Measurements from ENCODE around the gene PKHD1. TPM values are rescaled to one million over a fixed set of nuclear protein-coding genes. Genes with fewer than 3 reads are reported as not detected.

Gene PKHD1
- total and polyA plus RNA-seq, 2 of the 8 experiments (the other 6 are each of a cell fraction or from before 2014, with no cell fraction given) = 0.06 to 0.09 TPM

DNA sequence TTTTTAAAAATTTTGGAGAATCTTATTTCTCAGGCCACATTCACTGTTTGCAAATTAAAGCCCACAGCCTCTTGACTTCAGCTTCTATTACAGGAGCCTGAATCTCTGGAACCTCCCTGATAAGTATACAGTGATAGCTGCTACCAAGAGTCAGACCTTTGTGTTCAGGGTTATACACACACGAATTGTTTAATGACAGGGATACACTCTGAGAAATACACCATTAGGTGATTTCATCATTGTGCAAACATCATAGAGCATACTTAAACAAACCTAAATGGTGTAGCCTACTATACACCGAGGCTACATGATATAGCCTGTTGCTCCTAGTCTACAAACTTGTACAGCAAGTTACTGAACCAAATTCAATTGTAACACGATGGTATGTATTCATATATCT is 473.9 kb downstream of the PKHD1 start:
- Histone ChIP-seq H3K79me2 (ENCODE audit: control insufficient read depth in 1 of 2, insufficient read depth in 2 of 2, low read length in 2 of 2) (no peaks in the 10 kb centered on the region), H2BK15ac (ENCODE audit: low read length) (no peak overlapping the region), H4K8ac (ENCODE audit: extremely low read depth, insufficient read depth, low read length) (no peak overlapping the region), H2BK5ac (ENCODE audit: low read depth, low read length) (no peak overlapping the region), H2AFZ (ENCODE audit: low read length) (no peak overlapping the region), H3K23ac (ENCODE audit: insufficient read length) (no peak overlapping the region), H3K14ac (ENCODE audit: insufficient read length) (no peak overlapping the region), H4K20me1 (replicated peaks in 1 of 2; ENCODE audit: control insufficient read depth in 1 of 2, insufficient read depth in 2 of 2, low read length in 2 of 2) (no peaks in the 10 kb centered on the region), H2BK12ac (ENCODE audit: low read depth, low read length) (no peak overlapping the region), H2AK5ac (ENCODE audit: low read depth, low read length) (no peak overlapping the region), H3K4me2 (ENCODE audit: insufficient read depth in 1 of 2, low read depth in 2 of 2, low read length in 2 of 2) (no peak overlapping the region), H4K91ac (replicated peaks; ENCODE audit: insufficient read length, low read length) (no peak overlapping the region), H2BK20ac (ENCODE audit: low read length) (no peak overlapping the region), H3K4ac (replicated peaks; ENCODE audit: insufficient read length, low read depth, low read length) (no peak overlapping the region), H3K79me1 (ENCODE audit: low read depth, low read length) (no peaks in the 10 kb centered on the region), H3K27me3 (replicated peaks in 1 of 4; ENCODE audit: control insufficient read depth in 3 of 4, extremely low read depth in 1 of 4, insufficient read depth in 3 of 4, low read length in 3 of 4) (no peaks in the 10 kb centered on the region), H3K4me1 (replicated peaks in 1 of 4; ENCODE audit: control insufficient read depth in 3 of 4, insufficient read depth in 4 of 4, low read length in 3 of 4) (no peaks in the 10 kb centered on the region), H2BK120ac (replicated peaks; ENCODE audit: low read depth, low read length) (no peak overlapping the region), H3K18ac (ENCODE audit: extremely low read depth, low read length) (no peak overlapping the region), H4K5ac (ENCODE audit: insufficient read length, low read depth, low read length) (no peak overlapping the region), H3K4me3 (ENCODE audit: extremely low read depth in 1 of 4, insufficient read depth in 2 of 4, low read depth in 3 of 4, low read length in 4 of 4) (no peak overlapping the region), H3K9ac (replicated peaks in 1 of 4; ENCODE audit: extremely low read depth in 1 of 4, low read depth in 3 of 4, low read length in 3 of 4) (no peak overlapping the region), H3K23me2 (ENCODE audit: low read depth, low read length) (no peaks in the 10 kb centered on the region), H3K9me3 (ENCODE audit: insufficient read depth in 2 of 2, low read depth in 1 of 2, low read length in 1 of 2) (no peaks in the 10 kb centered on the region), H3K36me3 (ENCODE audit: control insufficient read depth in 2 of 4, insufficient read depth in 4 of 4, low read length in 3 of 4) (no peaks in the 10 kb centered on the region), H3K56ac (replicated peaks; ENCODE audit: insufficient read length, low read depth, low read length) (no peak overlapping the region), H3K27ac (ENCODE audit: low read depth, low read length) (no peak overlapping the region)
- TF ChIP-seq KDM1A (IDR thresholded peaks at IDR 0.05; ENCODE audit: borderline replicate concordance, low read length) (no peak), CTCF (IDR thresholded peaks at IDR 0.05; ENCODE audit: control extremely low read depth in 1 of 3, insufficient read depth in 1 of 3, low read depth in 1 of 3, low read length in 3 of 3) (no peak), SIX5 (IDR thresholded peaks at IDR 0.05; ENCODE audit: low read depth, low read length) (no peak)
- ChIA-PET POLR2A (ENCODE audit: partially characterized antibody) (no interaction called here), CTCF (ENCODE audit: partially characterized antibody) (interaction anchor here (0.6 kb wide), 1 partner anchor 230 kb away, joined by 3 read pairs; no protein-coding TSS in a partner anchor)
- DNase-seq (ENCODE audit: low read depth in 1 of 2, low spot score in 2 of 2) (no peak), FAIRE-seq (no peak)
- 97% methylated on average over 3 of the region's 3 CpGs; no CpG with 5 or more reads in 1 of the 2 experiments for WGBS, 2 experiments (ENCODE audit: extremely low coverage in 1 of 2, insufficient coverage in 1 of 2, insufficient read length in 1 of 2, insufficient replicate concordance in 2 of 2, low coverage in 1 of 2, low lambda C conversion rate in 2 of 2, missing lambda C conversion rate in 1 of 2)

All from H1 (cell line).